GM12892 (cell line): ENCODE data around the gene PLAGL2.

Source experiments
- POLR2A ChIP-seq: IDR thresholded peaks from 2 replicates; pipeline ENCODE4 v1.6.1; 2011; ENCODE audit warnings: low read depth, low read length, control low read depth
- POLR2AphosphoS5 ChIP-seq: IDR thresholded peaks from 2 replicates; pipeline ENCODE4 v1.6.1; 2011; ENCODE audit warnings: low read depth, low read length, control low read depth
- TAF1 ChIP-seq: IDR thresholded peaks from 2 replicates; pipeline ENCODE4 v1.6.1; 2011; ENCODE audit warnings: low read depth, mild to moderate bottlenecking, control low read depth, low read length, borderline replicate concordance

DNA sequence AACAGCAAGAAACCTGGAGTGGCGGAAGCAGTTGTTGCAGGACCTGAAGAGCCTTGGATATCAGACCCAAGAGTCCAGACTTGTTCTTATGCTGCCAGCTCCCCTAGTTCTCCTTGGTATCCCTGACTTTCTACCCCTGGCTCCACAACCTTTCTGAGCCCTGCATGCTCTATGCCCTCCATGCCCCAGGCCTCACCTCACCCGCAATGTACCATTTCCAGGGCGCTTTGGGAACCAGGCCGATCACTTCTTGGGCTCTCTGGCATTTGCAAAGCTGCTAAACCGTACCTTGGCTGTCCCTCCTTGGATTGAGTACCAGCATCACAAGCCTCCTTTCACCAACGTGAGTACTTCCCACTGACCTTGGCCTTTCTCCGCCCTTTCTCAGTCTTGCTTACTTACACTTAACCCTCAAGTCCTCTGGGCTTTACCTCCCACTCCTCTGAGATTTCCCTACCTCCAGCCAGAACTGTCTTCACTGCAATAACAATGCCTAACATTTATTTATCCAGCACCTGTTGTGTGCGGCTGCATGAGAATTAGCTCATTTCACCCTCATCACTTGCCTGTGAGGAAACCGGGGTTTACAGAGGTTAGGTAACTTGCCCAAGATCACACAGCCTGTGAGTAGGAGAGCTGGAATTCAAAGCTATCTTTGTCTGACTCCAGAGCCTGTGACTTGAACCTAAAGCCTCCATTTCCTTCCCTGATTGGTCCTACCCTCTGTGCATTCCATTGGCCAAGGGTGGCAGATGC lies 2.5 kb upstream of the PLAGL2 start:
- TF ChIP-seq POLR2A (no peak), POLR2AphosphoS5 (no peak), TAF1 (no peak)
